ENCODE measurements around the gene UGDH.

Gene UGDH

GRCh38 chr4:39527296-39528060, at the start of gene UGDH:
Gene UGDH (minus strand): TSS chr4:39527439. CDS start chr4:39521512, 5,927 bp downstream.
- 0 out of 2 replicates have a peak within 1 kb of the TSS, but pooled peaks have one; percentile 6 for H3K27ac ChIP-seq (ENCODE audit: low read depth, low read length)
- peaks cover 7% of the 10 kb centered on the region; the same call in 1 of the 2 replicates for H3K36me3 ChIP-seq (ENCODE audit: control insufficient read depth, low read length)
- H4K20me1 ChIP-seq (ENCODE audit: control insufficient read depth, insufficient read depth, low read depth, low read length), result no peaks in the 10 kb centered on the region
- peak within 1 kb of the TSS; percentile 92 for H3K4me2 ChIP-seq (ENCODE audit: low read length)
- no peaks in the 10 kb centered on the region for H3K9me2 ChIP-seq (replicated peaks; ENCODE audit: control insufficient read depth, low read length)
- H3K9me3 ChIP-seq (ENCODE audit: control insufficient read depth, insufficient read depth, low read length), result peaks cover 15% of the 10 kb centered on the region
- TF ChIP-seq, protein P1, sequence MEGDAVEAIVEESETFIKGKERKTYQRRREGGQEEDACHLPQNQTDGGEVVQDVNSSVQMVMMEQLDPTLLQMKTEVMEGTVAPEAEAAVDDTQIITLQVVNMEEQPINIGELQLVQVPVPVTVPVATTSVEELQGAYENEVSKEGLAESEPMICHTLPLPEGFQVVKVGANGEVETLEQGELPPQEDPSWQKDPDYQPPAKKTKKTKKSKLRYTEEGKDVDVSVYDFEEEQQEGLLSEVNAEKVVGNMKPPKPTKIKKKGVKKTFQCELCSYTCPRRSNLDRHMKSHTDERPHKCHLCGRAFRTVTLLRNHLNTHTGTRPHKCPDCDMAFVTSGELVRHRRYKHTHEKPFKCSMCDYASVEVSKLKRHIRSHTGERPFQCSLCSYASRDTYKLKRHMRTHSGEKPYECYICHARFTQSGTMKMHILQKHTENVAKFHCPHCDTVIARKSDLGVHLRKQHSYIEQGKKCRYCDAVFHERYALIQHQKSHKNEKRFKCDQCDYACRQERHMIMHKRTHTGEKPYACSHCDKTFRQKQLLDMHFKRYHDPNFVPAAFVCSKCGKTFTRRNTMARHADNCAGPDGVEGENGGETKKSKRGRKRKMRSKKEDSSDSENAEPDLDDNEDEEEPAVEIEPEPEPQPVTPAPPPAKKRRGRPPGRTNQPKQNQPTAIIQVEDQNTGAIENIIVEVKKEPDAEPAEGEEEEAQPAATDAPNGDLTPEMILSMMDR (IDR thresholded peaks at IDR 0.05; ENCODE audit: low read depth, low read length, poor library complexity, severe bottlenecking), result no peak
- TF ChIP-seq EZH2phosphoT487 (IDR thresholded peaks at IDR 0.05; ENCODE audit: borderline replicate concordance, low read length), result no peak
- H3F3A ChIP-seq (ENCODE audit: control insufficient read depth, insufficient read depth), result no peaks in the 10 kb centered on the region
- H3K27me3 ChIP-seq (ENCODE audit: control insufficient read depth, low read length), result no peaks in the 10 kb centered on the region
- H3K4me3 ChIP-seq (ENCODE audit: low read length), result peak within 1 kb of the TSS; percentile 91
- peaks cover 35% of the 10 kb centered on the region for H3K79me2 ChIP-seq (ENCODE audit: control insufficient read depth, low read length)
- peaks cover 15% of the 10 kb centered on the region for H3K4me1 ChIP-seq (ENCODE audit: control insufficient read depth, low read length)

DNA sequence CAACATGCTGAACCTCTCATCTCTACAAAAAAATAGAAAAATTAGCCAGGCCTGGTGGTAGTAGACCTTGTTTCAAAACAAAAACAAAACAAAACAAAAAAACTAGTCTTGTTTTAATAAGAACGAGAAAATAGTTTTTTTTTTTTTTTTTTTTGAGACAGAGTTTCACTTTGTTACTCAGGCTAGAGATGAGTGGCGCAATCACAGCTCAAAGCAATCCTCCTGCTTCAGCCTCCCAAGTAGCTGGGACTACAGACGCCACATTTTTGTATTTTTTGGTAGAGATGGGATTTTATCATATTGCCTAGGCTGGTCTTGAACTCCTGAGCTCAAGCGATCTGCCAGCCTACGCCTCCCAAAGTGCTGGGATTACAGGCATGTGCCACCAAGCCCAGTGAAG, 47.7 kb upstream of the UGDH start:
- Histone ChIP-seq H3F3A (ENCODE audit: control insufficient read depth, insufficient read depth) (peaks cover 5% of the 10 kb centered on the region), H4K20me1 (ENCODE audit: control insufficient read depth, insufficient read depth, low read depth, low read length) (no peaks in the 10 kb centered on the region), H3K79me2 (ENCODE audit: control insufficient read depth, low read length) (peaks cover 76% of the 10 kb centered on the region), H3K27ac (ENCODE audit: low read depth, low read length) (no peak overlapping the region), H3K4me2 (ENCODE audit: low read length) (no peak overlapping the region), H3K9me3 (ENCODE audit: control insufficient read depth, insufficient read depth, low read length) (no peaks in the 10 kb centered on the region), H3K4me1 (ENCODE audit: control insufficient read depth, low read length) (peaks cover 10% of the 10 kb centered on the region), H3K4me3 (ENCODE audit: low read length) (no peak overlapping the region), H3K9me2 (replicated peaks; ENCODE audit: control insufficient read depth, low read length) (no peaks in the 10 kb centered on the region), H3K27me3 (ENCODE audit: control insufficient read depth, low read length) (no peaks in the 10 kb centered on the region), H3K36me3 (ENCODE audit: control insufficient read depth, low read length) (peaks cover 48% of the 10 kb centered on the region)
- TF ChIP-seq, protein P1 (IDR thresholded peaks at IDR 0.05; ENCODE audit: low read depth, low read length, poor library complexity, severe bottlenecking), result no peak
- TF ChIP-seq EZH2phosphoT487 (IDR thresholded peaks at IDR 0.05; ENCODE audit: borderline replicate concordance, low read length), result no peak

DNA sequence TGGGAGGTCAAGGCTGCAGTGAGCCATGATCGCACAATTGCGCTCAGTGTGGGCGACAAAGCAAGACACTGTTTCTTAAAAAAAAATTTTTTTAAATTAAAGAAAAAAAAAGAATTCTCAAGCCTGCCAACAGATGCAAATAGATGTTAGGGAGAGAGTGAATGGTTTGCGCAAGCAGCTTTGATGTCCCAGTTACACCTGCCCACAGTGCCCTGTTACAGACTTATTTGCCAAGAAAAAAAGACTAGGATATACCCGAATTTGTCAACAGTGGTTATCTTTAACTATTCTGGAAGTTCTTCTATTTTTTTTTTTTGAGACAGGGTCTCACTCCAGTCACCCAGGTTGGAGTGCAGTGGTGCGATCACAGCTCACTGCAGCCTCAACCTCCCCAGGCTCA, 44.3 kb upstream of the UGDH start:
- no peaks in the 10 kb centered on the region for H3K27me3 ChIP-seq (ENCODE audit: control insufficient read depth, low read length)
- H3K4me3 ChIP-seq (ENCODE audit: low read length), result no peak overlapping the region
- H3K4me2 ChIP-seq (ENCODE audit: low read length), result no peak overlapping the region
- H3K27ac ChIP-seq (ENCODE audit: low read depth, low read length), result no peak overlapping the region
- H3K9me3 ChIP-seq (ENCODE audit: control insufficient read depth, insufficient read depth, low read length), result no peaks in the 10 kb centered on the region
- H4K20me1 ChIP-seq (ENCODE audit: control insufficient read depth, insufficient read depth, low read depth, low read length), result no peaks in the 10 kb centered on the region
- no peaks in the 10 kb centered on the region for H3K9me2 ChIP-seq (replicated peaks; ENCODE audit: control insufficient read depth, low read length)
- H3K36me3 ChIP-seq (ENCODE audit: control insufficient read depth, low read length), result peaks cover 61% of the 10 kb centered on the region
- peaks cover 8% of the 10 kb centered on the region for H3F3A ChIP-seq (ENCODE audit: control insufficient read depth, insufficient read depth)
- TF ChIP-seq EZH2phosphoT487 (IDR thresholded peaks at IDR 0.05; ENCODE audit: borderline replicate concordance, low read length), result no peak
- TF ChIP-seq, protein P1 (IDR thresholded peaks at IDR 0.05; ENCODE audit: low read depth, low read length, poor library complexity, severe bottlenecking), result no peak
- peaks cover 63% of the 10 kb centered on the region for H3K79me2 ChIP-seq (ENCODE audit: control insufficient read depth, low read length)
- peaks cover 10% of the 10 kb centered on the region for H3K4me1 ChIP-seq (ENCODE audit: control insufficient read depth, low read length)

Data from DOHH2 (cell line).